G401 (cell line): Measurements from ENCODE around the gene CDH4. TPM values are rescaled to one million over a fixed set of nuclear protein-coding genes. Genes with fewer than 3 reads are reported as not detected.

Experiments
- DNase-seq: peaks from one replicate; pipeline ENCODE4 v3.0.0-alpha.2; 2015; ENCODE audit warnings: low spot score
- in situ Hi-C: cut with HindIII; loops from 2 replicates; pipeline ENCODE4 v1.10.0; 2016; ENCODE audit warnings: low sequenced_read_pairs, mixed read lengths
- total RNA-seq: library from RNA; depleted of rRNA; stranded (reverse); fragments of >200 nt; shearing (Covaris generic); gene quantifications from 2 replicates; pipeline ENCODE4 v1.2.3, GENCODE V29; 2014

The CDH4 gene
- total RNA-seq, 1 experiment from 2014 or later, result 12.9 TPM

DNA sequence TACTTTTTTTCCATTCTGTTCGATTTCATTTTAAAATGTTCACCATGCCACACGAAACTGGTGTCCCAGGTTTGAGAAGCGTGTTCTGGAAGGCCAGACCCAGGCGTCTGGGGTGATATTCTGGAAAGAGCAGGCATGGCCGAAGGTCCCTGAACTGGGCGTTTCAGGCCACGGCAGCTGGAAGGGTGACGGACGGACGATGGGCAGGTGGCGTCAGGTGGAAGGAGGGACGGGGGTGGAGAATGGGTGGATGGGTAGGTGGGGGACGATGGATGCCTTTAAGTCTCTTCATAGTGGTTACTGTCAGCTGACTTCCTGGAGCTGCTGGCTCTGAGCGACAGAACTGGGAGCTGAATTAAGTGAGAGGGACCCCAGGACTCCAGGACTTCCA lies 44.6 kb downstream of the CDH4 start:
- in situ Hi-C loops, result no loop called here
- DNase-seq, result no peak

DNA sequence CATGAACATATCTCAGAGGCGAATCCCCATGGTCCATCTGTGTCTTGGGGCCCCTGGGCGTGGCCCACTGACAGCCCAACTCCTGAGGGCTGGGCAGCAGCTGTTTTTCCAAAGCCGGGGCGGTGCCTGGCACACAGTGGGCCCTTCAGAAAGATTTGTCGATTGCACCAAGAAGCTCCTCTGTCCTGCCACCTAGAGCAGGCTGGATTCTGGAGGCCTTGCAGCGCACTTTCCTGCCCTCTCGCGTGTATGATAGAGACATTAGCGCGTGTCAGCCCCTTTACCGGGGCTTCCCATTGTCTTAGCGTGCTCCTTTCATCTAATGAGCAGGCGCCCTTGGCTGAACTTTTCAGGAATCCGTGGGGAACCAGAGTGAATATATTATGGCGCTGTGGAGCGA lies 45.4 kb downstream of the CDH4 start:
- in situ Hi-C loops, result no loop called here
- no peak for DNase-seq

DNA sequence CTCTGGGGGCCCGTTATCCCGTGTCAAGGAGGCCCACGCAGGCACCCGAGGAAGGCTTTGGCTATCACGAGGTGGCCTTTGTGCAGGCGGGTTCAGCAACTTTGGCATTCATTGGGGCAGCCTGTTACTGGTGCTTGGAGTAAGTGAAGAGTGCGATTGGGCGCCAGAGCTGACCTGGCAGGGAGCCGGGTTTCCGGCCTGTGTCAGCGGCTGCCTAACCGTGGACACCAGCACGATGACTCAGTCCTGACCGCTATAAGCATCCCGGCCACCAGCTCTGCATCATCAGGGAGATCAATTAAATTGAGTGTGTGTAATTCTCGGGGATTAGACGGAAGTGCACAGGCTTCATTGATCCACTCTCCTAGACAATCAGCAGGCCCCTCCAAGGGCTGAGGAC lies 45.9 kb downstream of the CDH4 start:
- no peak for DNase-seq
- in situ Hi-C loops, result no loop called here

DNA sequence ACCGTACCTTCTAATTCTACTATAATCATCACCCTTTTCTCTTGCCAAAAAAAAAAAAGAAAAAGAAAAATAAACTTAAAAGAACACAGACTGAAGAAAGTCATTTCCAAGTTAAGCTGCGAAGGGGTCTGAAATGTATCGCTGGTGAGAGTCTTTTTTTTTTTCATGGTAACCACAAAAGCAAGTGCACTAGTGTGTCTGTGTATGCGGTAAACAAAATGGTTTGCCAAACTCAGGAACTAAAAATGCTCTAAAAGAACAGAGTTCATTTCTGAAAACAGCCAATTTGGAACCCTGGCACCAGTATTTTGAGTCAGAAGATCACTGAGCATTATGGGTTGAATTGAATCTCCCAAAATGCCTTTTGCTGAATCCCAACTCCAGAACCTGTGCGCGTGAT lies 46.6 kb downstream of the CDH4 start:
- in situ Hi-C loops, result no loop called here
- no peak for DNase-seq

DNA sequence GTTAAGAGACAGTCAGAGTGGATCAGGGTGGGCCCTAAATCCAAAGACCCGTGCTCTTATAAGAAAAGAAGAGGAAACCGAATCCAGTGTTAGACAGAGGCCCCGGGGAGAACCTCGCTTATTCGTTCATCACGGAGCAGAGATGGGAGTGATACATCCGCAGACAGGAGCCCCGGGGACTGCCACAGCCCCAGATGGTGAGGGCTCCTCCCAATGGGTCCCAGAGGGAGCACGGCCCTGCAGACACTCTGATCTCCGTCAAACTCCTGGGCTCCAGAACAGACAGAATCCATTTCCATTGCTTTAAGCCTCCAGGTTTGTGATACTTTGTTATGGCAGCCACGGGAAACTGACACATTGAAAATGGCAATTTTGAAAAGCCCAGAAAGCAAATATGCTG lies 47.0 kb downstream of the CDH4 start:
- in situ Hi-C loops, result no loop called here
- DNase-seq, result no peak

DNA sequence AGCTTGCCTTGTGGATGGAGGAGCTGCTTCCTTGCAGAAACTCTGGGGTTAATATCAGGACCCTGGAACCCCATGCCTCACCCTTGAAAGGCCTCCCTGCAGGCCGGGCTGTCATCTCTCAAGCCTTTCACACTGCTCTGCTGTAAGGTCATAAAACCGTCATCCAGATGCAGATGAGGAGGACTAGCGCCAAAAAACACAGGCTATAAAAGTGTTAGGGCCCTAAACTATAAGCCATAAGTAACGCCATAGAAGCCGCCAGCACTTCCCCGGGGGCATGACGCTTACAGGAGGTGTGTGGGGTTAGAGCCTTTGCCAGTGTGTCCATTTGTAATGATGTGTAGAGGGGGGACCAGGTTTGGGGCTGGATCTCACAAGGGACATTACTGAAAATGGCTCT lies 47.6 kb downstream of the CDH4 start:
- DNase-seq, result no peak
- in situ Hi-C loops, result no loop called here

DNA sequence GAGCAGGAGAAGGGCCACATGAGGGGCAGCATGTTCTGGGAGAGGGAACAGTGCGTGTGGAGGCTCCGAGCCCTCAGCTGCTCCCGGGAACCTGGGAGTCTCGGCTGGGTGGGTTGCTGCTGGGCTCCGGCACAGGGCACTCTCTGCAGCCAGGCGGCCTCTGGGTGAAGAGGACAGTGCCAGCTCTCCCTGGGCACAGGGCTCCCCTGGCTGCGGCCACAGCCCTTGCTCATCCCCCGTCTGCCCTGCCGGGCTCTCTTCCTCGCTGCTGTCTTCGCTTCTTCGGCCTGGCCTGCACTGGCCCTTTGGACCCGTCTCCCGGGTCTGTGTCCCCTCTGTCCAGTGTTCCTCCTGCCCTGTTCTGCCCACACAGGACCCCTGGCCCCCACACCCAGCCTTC lies 48.2 kb downstream of the CDH4 start:
- in situ Hi-C loops, result no loop called here
- no peak for DNase-seq

DNA sequence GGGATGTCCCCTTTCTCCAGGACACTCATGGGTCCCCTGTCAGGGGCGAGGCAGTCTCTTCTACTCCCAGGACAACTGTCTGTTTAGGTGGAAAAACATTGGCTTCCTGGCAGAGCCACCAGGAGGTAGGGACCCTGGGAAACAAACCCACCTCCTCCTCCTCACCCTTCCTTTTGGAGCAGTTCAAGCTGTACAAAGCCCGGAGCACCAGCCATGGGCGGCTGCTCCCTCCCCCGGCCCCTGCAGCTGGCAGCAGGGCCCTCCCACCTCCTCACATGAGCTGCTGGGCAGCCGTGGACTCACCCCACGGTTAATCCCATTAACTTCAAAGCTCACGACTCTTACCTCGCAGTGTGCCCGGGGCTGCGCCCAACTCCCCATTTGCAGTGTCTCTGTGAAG lies 48.6 kb downstream of the CDH4 start:
- in situ Hi-C loops, result no loop called here
- no peak for DNase-seq

DNA sequence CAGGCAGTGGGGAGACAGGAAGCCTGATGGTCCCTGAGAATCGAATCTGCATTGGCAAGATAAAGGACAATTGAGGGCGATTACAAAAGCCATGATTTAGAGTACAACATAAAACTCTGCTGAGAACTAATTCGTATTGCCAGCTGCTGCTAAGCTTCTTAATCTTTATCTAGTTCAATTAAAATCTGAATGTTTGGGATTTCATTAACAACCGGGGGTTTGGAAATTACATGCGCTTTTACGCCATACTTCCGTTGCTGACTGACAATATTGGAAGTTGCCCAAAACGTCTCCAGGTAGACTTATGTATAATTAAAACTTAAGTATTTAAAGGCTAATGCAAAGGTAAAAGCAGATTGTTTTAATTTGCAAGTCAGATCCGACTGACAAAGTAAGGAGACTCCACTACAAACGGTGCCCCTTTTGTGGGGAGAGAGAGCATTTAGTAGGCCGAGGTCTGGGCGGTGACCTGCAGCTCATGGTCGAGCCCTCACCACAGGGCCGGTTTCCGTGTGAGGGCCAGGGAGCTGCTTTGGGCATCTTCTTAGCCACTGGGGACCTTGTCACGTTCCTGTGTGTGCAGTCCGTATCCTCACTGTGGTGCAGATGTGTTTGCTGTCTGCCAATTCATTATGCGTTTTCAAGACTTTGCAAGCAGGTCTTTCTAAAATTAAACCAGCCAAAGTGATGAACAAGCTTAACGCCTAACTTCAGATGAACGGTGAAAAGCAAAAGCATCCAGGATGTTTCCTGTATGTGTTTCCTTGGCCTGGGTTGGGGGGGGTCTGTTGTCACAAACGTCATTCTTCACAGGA lies 49.9 kb downstream of the CDH4 start:
- in situ Hi-C loops, result no loop called here
- no peak for DNase-seq

DNA sequence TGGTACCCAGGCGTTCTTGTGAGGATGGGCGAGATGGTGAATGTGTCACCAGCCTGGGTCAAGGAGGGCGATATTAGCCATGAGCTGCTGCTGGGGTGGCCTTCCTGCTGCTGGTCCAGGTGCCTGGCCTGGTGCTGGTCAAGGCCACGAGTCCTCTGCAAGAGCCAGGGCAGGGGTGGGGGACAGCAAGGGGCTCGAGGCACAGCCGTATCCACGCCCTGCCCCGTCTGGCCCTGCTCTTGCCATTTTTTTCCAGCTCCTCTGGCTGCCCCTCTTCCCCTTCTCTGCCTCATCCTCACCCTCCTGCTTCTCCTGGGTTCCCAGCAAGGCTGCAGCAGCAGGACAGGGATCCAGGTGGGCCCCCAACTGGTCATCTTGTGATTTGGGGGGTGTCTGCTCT lies 51.2 kb downstream of the CDH4 start:
- in situ Hi-C loops, result no loop called here
- DNase-seq, result no peak

DNA sequence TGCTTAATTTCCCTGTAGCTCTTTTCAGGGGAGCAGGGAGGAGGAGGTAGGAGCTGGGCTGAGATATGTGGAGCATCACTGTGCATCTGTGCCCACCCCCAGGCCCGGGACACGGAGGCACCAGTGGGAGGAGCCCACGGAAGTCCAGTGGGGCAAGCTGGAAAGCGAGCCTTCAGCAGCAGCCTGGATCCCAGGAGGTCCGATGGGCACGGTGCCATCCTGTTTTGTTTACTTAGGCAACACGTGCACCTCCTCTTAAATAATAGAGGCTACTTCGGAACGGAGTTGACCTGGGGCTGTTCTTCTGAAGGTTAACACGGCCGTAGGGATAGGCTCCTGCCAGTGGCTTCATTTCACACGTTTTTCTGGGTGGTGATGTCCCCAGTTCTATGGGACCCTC lies 51.6 kb downstream of the CDH4 start:
- DNase-seq, result no peak
- in situ Hi-C loops, result no loop called here

DNA sequence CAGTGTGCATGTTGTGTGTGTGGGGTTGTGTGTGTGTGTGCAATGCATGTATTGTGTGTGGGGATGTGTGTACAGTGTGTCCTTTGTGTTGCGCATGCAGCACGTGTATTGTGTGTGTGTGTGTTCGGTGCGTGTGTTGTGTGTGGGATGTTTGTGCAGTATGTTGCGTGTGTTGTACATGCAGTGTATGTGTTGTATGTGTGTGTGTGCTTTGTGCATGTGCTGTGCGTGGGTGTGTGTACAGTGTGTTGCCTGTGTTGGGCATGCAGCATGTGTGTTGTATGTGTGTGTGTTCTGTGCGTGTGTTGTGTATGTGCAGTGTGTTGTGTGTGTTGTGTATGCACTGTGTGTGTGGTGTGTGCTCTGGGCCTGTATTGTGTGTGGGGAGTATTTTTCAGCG lies 52.7 kb downstream of the CDH4 start:
- in situ Hi-C loops, result no loop called here
- no peak for DNase-seq

DNA sequence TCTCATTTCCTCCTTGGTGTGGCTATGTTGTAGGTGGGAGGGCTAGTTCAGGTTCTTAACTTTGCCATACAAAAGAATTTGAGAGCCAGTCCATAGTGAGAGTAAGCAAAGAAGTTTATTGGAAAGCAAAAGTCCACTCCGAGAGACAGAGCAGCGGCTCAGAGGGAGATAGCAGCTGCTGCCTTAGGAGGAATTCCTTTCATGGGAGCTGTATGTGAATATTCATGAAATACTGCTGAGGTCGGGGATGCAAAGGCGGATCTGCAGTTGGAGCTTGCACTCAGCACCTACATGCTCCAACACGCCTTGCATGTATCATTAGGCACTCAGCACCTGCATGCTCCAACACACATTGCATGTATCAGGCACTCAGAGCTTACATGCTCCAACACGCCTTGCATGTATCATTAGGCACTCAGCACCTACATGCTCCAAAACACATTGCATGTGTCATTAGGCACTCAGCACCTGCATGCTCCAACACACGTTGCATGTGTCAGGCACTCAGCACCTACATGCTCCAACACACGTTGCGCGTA lies 54.9 kb downstream of the CDH4 start:
- DNase-seq, result no peak
- in situ Hi-C loops, result no loop called here

DNA sequence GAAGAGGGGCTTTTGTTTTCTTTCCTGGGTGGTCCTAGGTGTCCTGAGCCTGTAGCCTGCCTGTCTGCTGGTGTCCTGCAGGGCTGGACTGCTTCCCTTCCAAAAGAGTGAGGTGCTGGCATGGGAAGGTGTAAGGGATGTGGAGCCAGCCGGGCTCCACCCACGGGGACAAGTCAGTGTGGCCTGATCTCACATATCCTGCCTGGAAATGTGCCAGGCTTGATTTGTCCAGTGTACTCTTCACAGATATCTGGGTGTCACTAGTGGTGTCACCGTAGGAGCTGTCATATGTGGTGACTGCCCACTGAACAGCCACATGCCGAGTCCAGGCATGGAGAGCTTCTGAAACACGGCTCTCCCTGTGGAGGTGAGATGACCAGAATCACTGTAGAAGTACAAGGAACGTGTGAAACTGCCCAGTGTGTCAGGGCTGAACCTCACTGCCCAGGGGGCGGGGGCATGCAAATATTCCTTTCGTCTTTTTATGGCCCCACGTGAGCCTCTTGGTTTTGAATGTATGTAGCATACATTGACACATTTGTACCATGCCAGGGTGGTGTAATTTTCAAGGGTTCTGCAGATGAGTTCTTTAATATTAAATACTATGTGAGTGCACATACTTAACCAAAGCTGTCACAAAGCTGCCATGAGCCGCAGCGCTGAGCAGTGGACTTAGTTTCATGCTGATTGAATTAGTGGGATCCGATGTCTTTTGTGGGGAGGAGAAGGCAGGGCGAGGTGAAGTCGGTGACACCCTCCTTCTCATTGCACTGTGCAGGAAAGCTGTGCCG lies 55.8 kb downstream of the CDH4 start:
- in situ Hi-C loops, result no loop called here

DNA sequence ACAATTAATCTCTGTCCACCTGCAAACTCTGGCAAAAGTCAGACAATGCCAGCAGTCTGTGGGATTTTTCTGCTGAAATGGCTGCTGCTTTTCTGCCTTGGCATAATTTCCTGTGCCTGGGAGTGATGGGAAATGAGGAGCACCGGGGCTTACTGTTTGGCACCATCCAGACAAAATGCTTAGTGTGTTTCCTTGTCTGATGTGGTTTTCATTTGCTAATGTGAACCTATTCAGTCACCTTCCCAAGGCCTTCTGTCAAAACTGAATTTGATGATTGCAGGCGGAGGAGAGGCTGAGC lies 56.4 kb downstream of the CDH4 start:
- in situ Hi-C loops, result no loop called here
- no peak for DNase-seq

More for the DNA sequence above, 55.8 kb downstream of the CDH4 start:
- no peak for DNase-seq

DNA sequence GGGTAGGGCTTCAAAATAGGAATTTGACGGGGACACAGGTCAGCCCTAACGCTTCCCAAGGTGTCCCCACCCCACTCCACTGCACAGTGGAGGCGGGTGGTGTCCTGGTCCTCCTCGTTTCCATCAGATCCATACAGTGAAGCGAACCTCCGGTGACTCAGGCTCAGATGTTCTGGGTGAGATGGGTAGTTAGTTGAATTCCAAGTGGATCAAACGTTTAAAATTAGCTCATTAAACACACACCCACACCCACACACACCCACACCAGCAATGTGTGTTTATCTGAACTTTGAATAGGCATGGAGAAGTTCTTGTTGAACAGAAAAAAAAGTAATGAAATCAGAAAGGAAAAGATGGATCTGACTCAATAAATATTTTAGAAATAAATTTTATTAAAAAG lies 58.9 kb downstream of the CDH4 start:
- no peak for DNase-seq
- in situ Hi-C loops, result no loop called here

DNA sequence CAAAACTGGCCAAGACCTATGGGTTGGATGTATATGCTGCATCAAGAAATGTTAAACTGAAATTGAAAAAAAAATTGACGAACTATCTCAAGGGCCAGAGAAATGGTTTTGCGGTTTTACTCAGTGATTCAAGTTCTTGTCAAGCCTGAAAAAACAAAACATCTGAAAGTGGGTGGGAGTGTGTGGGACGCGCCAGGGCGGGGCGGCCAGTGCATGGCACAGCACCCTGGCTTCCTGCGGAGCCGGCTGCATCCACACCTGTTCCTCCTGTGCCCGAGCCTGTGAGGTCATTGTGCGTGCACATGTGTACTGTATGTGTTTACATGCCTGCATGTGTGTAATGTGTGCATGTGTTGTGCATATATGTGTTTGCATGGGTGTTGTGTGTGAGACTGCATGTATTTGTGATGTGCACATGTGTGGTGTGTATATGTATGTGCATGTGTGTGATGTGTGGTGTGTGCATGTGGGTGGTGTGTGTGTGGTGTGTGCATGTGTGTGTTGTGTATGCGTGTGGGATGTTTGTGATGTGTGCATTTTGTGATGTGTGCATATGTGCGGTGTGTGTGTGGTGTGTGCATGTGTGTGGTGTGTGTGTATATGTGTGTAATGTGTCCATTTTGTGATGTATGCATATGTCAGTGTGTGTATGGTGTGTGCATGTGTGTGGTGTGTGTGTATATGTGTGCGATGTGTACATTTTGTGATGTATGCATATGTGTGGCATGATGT lies 59.8 kb downstream of the CDH4 start:
- DNase-seq, result no peak
- in situ Hi-C loops, result no loop called here

DNA sequence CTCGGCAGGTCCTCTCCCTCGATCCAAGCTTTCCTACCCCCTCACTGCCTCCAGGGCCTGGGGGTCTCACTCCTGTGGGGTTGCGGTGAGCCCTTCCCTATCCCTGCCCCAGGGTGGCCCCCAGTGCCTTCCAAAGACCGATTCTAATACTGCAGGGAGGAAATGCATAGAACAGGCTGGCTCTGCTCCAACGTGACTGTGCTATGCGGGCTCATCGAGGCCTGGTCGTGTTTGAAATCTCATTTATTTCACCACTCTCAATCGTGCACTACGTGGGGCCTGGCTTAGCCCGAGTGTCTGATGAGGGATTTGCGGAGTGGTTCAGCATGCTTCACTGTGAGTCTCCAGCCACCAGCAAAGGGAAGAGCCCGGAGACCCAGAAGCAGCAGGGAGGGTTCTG lies 60.9 kb downstream of the CDH4 start:
- in situ Hi-C loops, result no loop called here
- no peak for DNase-seq

DNA sequence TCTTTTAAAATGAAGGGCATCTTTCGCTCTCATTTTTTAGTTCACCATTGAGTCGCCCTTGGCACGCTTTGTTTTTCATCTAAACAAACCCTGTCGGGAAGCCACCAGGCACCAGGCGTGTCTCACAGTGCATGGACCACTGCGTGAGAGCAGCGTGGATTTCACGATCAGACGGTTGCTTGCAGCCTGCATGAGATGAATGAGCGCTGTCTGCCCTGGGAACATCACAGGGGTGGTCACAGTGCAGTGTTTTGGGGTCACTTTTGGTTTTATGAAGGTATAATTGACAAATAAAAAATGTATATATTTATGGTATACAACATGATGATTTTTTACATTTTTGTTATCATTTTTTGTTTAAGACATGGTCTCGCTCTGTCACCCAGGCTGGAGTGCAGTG lies 61.3 kb downstream of the CDH4 start:
- no peak for DNase-seq
- in situ Hi-C loops, result no loop called here

DNA sequence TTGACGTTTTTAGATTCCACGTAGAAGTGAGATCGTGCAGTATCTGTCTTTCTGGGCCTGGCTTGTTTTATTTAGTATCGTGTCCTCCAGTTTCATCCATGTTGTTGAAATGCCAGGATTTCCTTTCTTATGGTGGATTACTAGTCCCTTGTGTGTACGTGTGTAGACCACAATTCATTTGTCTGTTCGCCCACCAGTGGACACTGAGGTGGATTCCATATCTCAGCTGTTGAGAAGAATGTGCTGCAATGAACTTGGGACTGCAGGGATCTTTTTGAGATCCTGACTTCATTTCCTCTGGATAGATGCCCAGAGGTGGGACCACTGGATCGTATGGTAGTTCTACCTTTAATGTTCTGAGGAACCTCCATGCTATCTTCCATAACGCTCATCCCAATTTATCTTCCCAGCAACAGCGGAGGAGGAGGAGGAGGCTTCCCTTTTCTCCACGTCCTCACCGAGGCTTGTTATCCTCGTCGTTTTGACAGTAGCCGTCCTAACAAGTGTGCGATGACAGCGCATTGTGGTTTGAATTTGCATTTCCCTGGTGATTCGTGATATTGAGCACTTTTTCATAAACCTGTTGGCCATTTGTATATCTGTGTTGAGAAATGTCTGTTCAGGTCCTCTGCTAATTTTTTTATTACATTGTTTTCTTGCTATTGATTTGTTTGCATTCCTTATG lies 62.4 kb downstream of the CDH4 start:
- no peak for DNase-seq
- in situ Hi-C loops, result no loop called here
